Astrocyte of the spinal cord (primary cell): ENCODE measurements around the gene TM9SF1.

Source experiments
- DNase-seq: peaks from one replicate; pipeline ENCODE4 v3.0.0; 2011; ENCODE audit warnings: low read depth, low spot score
- H3K4me3 ChIP-seq: 2 replicates; pipeline ENCODE4 v1.5.1; 2011; ENCODE audit warnings: low read depth, mild to moderate bottlenecking, low read length, moderate library complexity
- in situ Hi-C: cut with HindIII; loops from 2 replicates; pipeline ENCODE4 v1.10.0; 2017; ENCODE audit warnings: low sequenced_read_pairs
- TF ChIP-seq, protein P1 (sequence below): IDR thresholded peaks from 2 replicates; pipeline ENCODE4 v1.5.1; 2012; ENCODE audit warnings: low read depth, mild to moderate bottlenecking, low read length, inconsistent platforms

The TM9SF1 gene

GRCh38 chr14:24238123-24238522 is 42.9 kb upstream of the TM9SF1 start:
- in situ Hi-C loops: no loop called here
- DNase-seq: no peak
- no peak overlapping the region for H3K4me3 ChIP-seq
- TF ChIP-seq, protein P1, sequence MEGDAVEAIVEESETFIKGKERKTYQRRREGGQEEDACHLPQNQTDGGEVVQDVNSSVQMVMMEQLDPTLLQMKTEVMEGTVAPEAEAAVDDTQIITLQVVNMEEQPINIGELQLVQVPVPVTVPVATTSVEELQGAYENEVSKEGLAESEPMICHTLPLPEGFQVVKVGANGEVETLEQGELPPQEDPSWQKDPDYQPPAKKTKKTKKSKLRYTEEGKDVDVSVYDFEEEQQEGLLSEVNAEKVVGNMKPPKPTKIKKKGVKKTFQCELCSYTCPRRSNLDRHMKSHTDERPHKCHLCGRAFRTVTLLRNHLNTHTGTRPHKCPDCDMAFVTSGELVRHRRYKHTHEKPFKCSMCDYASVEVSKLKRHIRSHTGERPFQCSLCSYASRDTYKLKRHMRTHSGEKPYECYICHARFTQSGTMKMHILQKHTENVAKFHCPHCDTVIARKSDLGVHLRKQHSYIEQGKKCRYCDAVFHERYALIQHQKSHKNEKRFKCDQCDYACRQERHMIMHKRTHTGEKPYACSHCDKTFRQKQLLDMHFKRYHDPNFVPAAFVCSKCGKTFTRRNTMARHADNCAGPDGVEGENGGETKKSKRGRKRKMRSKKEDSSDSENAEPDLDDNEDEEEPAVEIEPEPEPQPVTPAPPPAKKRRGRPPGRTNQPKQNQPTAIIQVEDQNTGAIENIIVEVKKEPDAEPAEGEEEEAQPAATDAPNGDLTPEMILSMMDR: no peak

DNA sequence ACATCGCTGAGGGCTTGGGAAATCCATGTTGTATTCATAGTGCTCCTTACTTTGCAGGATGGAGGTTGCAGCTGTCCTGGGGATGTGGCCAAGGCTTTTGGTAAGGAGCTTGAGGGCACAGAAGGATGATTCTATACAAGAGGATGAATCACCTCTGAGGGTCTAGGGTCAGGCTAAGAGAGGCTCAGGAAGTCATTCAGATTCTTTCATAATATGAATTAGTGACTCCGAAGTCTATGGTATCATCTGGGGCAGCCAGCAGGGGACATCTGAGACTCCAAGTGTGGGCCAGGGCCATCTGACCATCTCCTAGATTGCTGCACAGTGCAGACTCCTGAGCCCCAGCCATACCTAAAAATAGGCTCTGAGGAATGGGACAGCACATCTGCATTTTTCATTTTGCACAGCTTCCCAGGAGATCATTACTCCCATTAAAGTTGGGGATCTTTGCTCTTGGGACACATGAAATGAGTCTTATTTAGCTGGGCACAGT is 42.3 kb upstream of the TM9SF1 start:
- in situ Hi-C loops: no loop called here

GRCh38 chr14:24236689-24237462 is 41.6 kb upstream of the TM9SF1 start:
- DNase-seq: no peak
- TF ChIP-seq, protein P1: no peak
- in situ Hi-C loops: no loop called here
- no peak overlapping the region for H3K4me3 ChIP-seq

More for the DNA sequence above, 42.3 kb upstream of the TM9SF1 start:
- TF ChIP-seq, protein P1: no peak
- no peak for DNase-seq
- no peak overlapping the region for H3K4me3 ChIP-seq

DNA sequence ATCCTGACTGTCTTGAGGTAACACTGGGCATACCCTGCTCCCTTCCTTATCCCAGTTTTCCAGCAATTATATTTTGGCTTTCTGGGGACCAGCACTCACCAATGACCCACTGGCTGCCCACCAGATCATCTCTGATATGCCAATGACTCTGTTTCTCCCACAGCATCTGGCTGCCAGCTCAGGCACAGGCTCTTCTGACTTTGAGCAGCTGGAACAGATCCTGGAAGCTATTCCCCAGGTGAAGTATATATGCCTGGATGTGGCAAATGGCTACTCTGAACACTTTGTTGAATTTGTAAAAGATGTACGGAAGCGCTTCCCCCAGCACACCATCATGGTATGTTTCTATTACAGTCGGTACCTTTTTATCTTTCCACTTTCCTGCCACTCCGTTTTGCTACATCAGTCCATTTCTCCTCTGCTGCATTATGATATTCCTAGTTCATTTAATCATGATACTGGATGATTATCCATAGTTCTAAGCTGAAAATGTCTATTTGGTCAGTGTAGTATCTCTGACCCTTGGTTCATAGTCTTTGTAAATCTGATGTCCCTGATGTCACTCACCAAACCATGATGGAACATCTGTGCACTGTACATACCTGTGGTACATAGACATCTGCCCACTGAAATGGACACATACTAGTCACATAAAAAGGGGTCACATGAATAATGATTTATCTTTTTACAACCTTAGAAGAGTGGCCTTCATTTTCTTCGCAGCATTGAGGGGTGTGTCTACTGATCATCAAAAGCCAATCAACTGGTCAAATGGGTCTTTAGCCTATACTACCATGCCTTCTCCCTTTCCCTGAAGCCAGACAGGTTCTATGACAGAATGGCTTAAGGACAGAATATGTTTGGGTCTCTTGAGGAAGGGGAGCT is 40.8 kb upstream of the TM9SF1 start:
- in situ Hi-C loops: no loop called here
- no peak for DNase-seq
- TF ChIP-seq, protein P1: no peak
- H3K4me3 ChIP-seq: no peak overlapping the region

DNA sequence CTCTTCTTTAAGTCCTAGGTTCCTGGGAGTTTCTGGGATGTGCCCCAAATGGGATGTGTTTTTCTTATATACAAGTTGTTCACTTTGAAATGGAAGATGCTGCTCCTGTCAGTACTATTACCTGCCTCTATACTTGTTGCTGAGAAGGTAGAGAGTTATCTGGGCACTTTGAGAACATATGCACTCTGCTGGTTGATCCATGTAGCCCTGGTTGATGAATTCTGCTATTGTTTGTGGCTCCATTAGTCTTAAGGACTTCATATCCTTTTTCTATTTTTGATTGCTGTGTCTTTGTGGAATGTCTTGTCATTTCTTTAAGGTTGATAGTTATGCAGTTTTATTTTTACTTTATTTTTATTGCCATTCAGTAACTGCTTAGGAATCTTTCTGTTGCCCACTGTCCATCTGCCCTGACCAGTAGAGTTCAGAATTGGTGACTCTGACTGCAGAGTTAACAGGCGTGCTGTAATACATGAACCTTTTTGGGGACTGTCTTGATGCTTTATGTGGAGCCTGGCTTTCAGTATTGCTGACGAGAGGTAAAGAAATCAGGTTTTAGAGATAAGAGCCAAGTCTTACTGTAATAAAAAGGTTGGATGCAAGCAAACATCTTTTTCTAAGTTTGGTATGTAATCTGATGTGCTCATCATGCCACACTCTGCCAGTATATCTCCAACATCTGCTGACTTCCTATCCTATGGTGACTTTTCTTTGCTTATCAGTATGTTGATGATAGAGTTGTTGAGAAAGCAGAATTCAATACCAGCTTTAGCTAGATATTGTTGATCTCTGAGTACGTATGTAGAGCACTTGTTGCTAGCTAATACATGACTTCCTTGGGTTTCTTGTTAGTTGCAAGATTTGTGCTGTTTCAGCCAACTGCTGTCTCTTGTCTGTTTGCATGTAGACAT is 39.1 kb upstream of the TM9SF1 start:
- no peak for DNase-seq
- H3K4me3 ChIP-seq: no peak overlapping the region
- in situ Hi-C loops: no loop called here
- TF ChIP-seq, protein P1: no peak

GRCh38 chr14:24233538-24233866 is 38.3 kb upstream of the TM9SF1 start:
- TF ChIP-seq, protein P1: no peak
- in situ Hi-C loops: no loop called here
- H3K4me3 ChIP-seq: peak overlapping the region; percentile 81
- no peak for DNase-seq
